Measurements from ENCODE around the gene FOXP3. TPM values are rescaled to one million over a fixed set of nuclear protein-coding genes. Genes with fewer than 3 reads are reported as not detected.

The FOXP3 gene
- total RNA-seq, 1 experiment from 2014 or later = not detected

GRCh38 chrX:49209434-49210251 is 54.9 kb downstream of the FOXP3 start:
- TF ChIP-seq CTCF (conservative IDR thresholded peaks at IDR 0.05; ENCODE audit: low read depth, low read length) = no peak
- no peak for TF ChIP-seq EZH2 (IDR thresholded peaks at IDR 0.05; ENCODE audit: borderline replicate concordance, low read depth, low read length, poor library complexity, severe bottlenecking)
- no peaks in the 10 kb centered on the region for H3K27me3 ChIP-seq (replicated peaks; ENCODE audit: insufficient read depth, low read depth, low read length, poor library complexity)
- H3K36me3 ChIP-seq (ENCODE audit: insufficient read depth, low read length, poor library complexity, severe bottlenecking) = no peaks in the 10 kb centered on the region
- CTCF ChIA-PET = no interaction called here
- DNase-seq (ENCODE audit: low spot score) = no peak
- H3K4me3 ChIP-seq (ENCODE audit: low read depth, low read length, poor library complexity, severe bottlenecking) = no peak overlapping the region
- H3K9me3 ChIP-seq (ENCODE audit: low read depth, low read length, poor library complexity, severe bottlenecking) = no peaks in the 10 kb centered on the region
- H3K27ac ChIP-seq (ENCODE audit: low read depth, low read length, poor library complexity, severe bottlenecking) = no peak overlapping the region
- POLR2A ChIA-PET (ENCODE audit: low non-redundant PET) = no interaction called here
- BruUV-seq (replicated peaks) = no TSS peak
- no peaks in the 10 kb centered on the region for H3K4me1 ChIP-seq (ENCODE audit: insufficient read depth, low read length, poor library complexity, severe bottlenecking)
- intact Hi-C loops (cut with micrococcal nuclease; ENCODE audit: unreplicated experiment) = no loop called here

DNA sequence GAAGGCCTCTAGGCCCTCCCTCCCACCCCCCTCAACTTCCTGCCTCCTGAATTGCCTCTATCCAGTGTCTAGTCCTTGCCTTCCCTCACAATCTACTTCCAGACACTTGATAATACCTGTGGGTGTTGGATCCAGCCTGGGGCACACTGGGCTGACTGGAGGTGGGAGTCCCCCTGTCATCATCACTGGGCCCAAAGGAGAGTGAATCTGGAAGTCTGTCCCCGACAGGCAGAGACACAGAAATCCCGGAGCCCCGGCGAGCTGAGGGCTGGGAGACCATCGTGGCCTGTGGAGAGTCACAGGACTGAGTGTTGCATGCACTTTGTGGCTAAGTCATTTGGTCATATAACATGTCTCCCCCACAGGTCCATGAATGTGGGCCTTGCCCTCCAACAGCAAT is 56.1 kb downstream of the FOXP3 start:
- intact Hi-C loops (cut with micrococcal nuclease; ENCODE audit: unreplicated experiment) = no loop called here
- H3K27ac ChIP-seq (ENCODE audit: low read depth, low read length, poor library complexity, severe bottlenecking) = no peak overlapping the region
- POLR2A ChIA-PET (ENCODE audit: low non-redundant PET) = no interaction called here

DNA sequence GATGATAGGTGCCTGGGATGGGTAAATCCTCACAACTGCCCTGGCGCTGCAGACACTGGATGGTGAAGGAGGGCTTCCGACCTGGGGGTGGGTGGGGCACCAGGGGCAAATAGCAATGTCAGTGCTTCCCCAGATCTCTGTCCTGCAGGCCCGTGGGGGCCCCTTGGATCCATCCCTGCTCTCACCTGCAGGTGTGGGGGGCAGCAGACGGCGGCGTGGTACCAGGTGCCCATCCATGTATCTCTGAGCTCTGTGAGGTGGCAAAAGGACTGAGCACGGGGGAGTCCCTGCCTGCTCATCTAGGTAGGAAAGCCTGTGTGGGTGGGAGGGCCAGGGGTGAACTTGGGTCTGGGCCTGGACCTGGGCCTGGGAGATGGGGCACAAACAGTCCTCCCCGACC is 58.0 kb downstream of the FOXP3 start:
- no peaks in the 10 kb centered on the region for H3K4me1 ChIP-seq (ENCODE audit: insufficient read depth, low read length, poor library complexity, severe bottlenecking)
- DNase-seq (ENCODE audit: low spot score) = no peak
- intact Hi-C loops (cut with micrococcal nuclease; ENCODE audit: unreplicated experiment) = no loop called here
- no peaks in the 10 kb centered on the region for H3K9me3 ChIP-seq (ENCODE audit: low read depth, low read length, poor library complexity, severe bottlenecking)
- no peak overlapping the region for H3K27ac ChIP-seq (ENCODE audit: low read depth, low read length, poor library complexity, severe bottlenecking)
- H3K27me3 ChIP-seq (replicated peaks; ENCODE audit: insufficient read depth, low read depth, low read length, poor library complexity) = no peaks in the 10 kb centered on the region
- CTCF ChIA-PET = no interaction called here
- POLR2A ChIA-PET (ENCODE audit: low non-redundant PET) = no interaction called here
- TF ChIP-seq EZH2 (IDR thresholded peaks at IDR 0.05; ENCODE audit: borderline replicate concordance, low read depth, low read length, poor library complexity, severe bottlenecking) = no peak
- TF ChIP-seq CTCF (conservative IDR thresholded peaks at IDR 0.05; ENCODE audit: low read depth, low read length) = no peak
- H3K4me3 ChIP-seq (ENCODE audit: low read depth, low read length, poor library complexity, severe bottlenecking) = no peak overlapping the region
- BruUV-seq (replicated peaks) = no TSS peak
- H3K36me3 ChIP-seq (ENCODE audit: insufficient read depth, low read length, poor library complexity, severe bottlenecking) = no peaks in the 10 kb centered on the region

More for the DNA sequence above, 56.1 kb downstream of the FOXP3 start:
- BruUV-seq (replicated peaks) = no TSS peak
- H3K36me3 ChIP-seq (ENCODE audit: insufficient read depth, low read length, poor library complexity, severe bottlenecking) = no peaks in the 10 kb centered on the region
- H3K4me3 ChIP-seq (ENCODE audit: low read depth, low read length, poor library complexity, severe bottlenecking) = no peak overlapping the region
- H3K27me3 ChIP-seq (replicated peaks; ENCODE audit: insufficient read depth, low read depth, low read length, poor library complexity) = no peaks in the 10 kb centered on the region
- H3K9me3 ChIP-seq (ENCODE audit: low read depth, low read length, poor library complexity, severe bottlenecking) = no peaks in the 10 kb centered on the region
- CTCF ChIA-PET = no interaction called here
- no peaks in the 10 kb centered on the region for H3K4me1 ChIP-seq (ENCODE audit: insufficient read depth, low read length, poor library complexity, severe bottlenecking)
- no peak for DNase-seq (ENCODE audit: low spot score)
- no peak for TF ChIP-seq CTCF (conservative IDR thresholded peaks at IDR 0.05; ENCODE audit: low read depth, low read length)
- no peak for TF ChIP-seq EZH2 (IDR thresholded peaks at IDR 0.05; ENCODE audit: borderline replicate concordance, low read depth, low read length, poor library complexity, severe bottlenecking)

All from A673 (cell line).